GM12892 (cell line): ENCODE measurements around the gene PAX6.
"Not testable (repeated sequence)": the region's sequence is repeated elsewhere in the genome, so short reads cannot be mapped to it uniquely, and the experiment has no call there.

Experiments used
- DNase-seq: peaks from one replicate; pipeline ENCODE4 v3.0.0; 2011; ENCODE audit not compliant: insufficient read length
- FAIRE-seq: peaks from 2 replicates; lab custom pipeline; 2011; peaks lifted over from hg19 to GRCh38; lab: Jason Lieb, UNC
- POLR2A ChIP-seq: IDR thresholded peaks from 2 replicates; pipeline ENCODE4 v1.6.1; 2011; ENCODE audit warnings: low read depth, low read length, control low read depth
- POLR2AphosphoS5 ChIP-seq: IDR thresholded peaks from 2 replicates; pipeline ENCODE4 v1.6.1; 2011; ENCODE audit warnings: low read depth, low read length, control low read depth
- TAF1 ChIP-seq: IDR thresholded peaks from 2 replicates; pipeline ENCODE4 v1.6.1; 2011; ENCODE audit warnings: low read depth, mild to moderate bottlenecking, control low read depth, low read length, borderline replicate concordance

Gene PAX6

GRCh38 chr11:31767066-31767465, 44.1 kb downstream of the PAX6 start:
- FAIRE-seq, result no peak

GRCh38 chr11:31764766-31765165, 46.4 kb downstream of the PAX6 start:
- no peak for TF ChIP-seq POLR2A
- no peak for TF ChIP-seq TAF1
- no peak for TF ChIP-seq POLR2AphosphoS5
- DNase-seq (no peak), FAIRE-seq (no peak)

More at GRCh38 chr11:31767066-31767465, 44.1 kb downstream of the PAX6 start:
- TF ChIP-seq POLR2AphosphoS5 (no peak), POLR2A (no peak), TAF1 (no peak)
- DNase-seq, result no peak

- no peak for FAIRE-seq
- DNase-seq, result no peak
- TF ChIP-seq POLR2AphosphoS5, result no peak
- TF ChIP-seq POLR2A, result no peak
- no peak for TF ChIP-seq TAF1
These were observed 46.9 kb downstream of the PAX6 start for GRCh38 chr11:31764261-31764660.

- no peak for TF ChIP-seq TAF1
- TF ChIP-seq POLR2A, result no peak
- TF ChIP-seq POLR2AphosphoS5, result no peak
- FAIRE-seq, result no peak
- no peak for DNase-seq
These were observed 47.8 kb downstream of the PAX6 start for GRCh38 chr11:31763296-31763695.

GRCh38 chr11:31761636-31762035, 49.5 kb downstream of the PAX6 start:
- DNase-seq (no peak), FAIRE-seq (peak; percentile 74)
- TF ChIP-seq TAF1 (no peak), POLR2AphosphoS5 (no peak), POLR2A (no peak)

- TF ChIP-seq POLR2AphosphoS5 (no peak), POLR2A (no peak), TAF1 (no peak)
- DNase-seq (no peak), FAIRE-seq (no peak)
These were observed 53.8 kb downstream of the PAX6 start for GRCh38 chr11:31757260-31757835.

GRCh38 chr11:31747581-31747980, 63.5 kb downstream of the PAX6 start:
- TF ChIP-seq POLR2AphosphoS5 (no peak), TAF1 (no peak), POLR2A (no peak)
- FAIRE-seq (no peak), DNase-seq (no peak)

- not testable (repeated sequence) for DNase-seq, FAIRE-seq
These were observed 70.3 kb downstream of the PAX6 start for GRCh38 chr11:31740731-31741368.

GRCh38 chr11:31740131-31740530, 71.0 kb downstream of the PAX6 start:
- FAIRE-seq, result no peak
- DNase-seq, result no peak
- TF ChIP-seq POLR2AphosphoS5, result no peak
- no peak for TF ChIP-seq TAF1
- TF ChIP-seq POLR2A, result no peak
